HCT116 (cell line): Measurements from ENCODE around the gene CTNNA2.

ENCODE experiments used
- EZH2phosphoT487 ChIP-seq: fragments of 200-600 bp; IDR thresholded peaks from 2 replicates; pipeline ENCODE4 v1.6.1; 2018; ENCODE audit warnings: antibody characterized with exemption, borderline replicate concordance
- MAX ChIP-seq: IDR thresholded peaks from 2 replicates; pipeline ENCODE4 v1.6.1; 2012
- POLR2A ChIP-seq: IDR thresholded peaks from 2 replicates; pipeline ENCODE4 v1.7.0; 2011; ENCODE audit warnings: borderline replicate concordance; ENCODE audit not compliant: insufficient read depth, insufficient read length; ENCODE audit errors: extremely low read depth
- POLR2AphosphoS5 ChIP-seq: IDR thresholded peaks from 2 replicates; pipeline ENCODE4 v1.6.1; 2011; ENCODE audit warnings: mild to moderate bottlenecking, low read depth, low read length, moderate library complexity
- SIN3A ChIP-seq: IDR thresholded peaks from 2 replicates; pipeline ENCODE4 v1.6.1; 2012; ENCODE audit warnings: low read depth
- SRF ChIP-seq: IDR thresholded peaks from 2 replicates; pipeline ENCODE4 v1.6.1; 2012; ENCODE audit warnings: low read depth
- YY1 ChIP-seq: IDR thresholded peaks from 2 replicates; pipeline ENCODE4 v1.6.1; 2011; ENCODE audit warnings: low read length, low read depth, moderate library complexity, mild to moderate bottlenecking; ENCODE audit not compliant: insufficient replicate concordance; ENCODE audit errors: extremely low read depth
- ZNF274 ChIP-seq: fragments of 200-500 bp; sonication (Bioruptor generic); IDR thresholded peaks from 2 replicates; pipeline ENCODE4 v1.6.1; 2014; ENCODE audit warnings: mild to moderate bottlenecking, low read depth, low read length, inconsistent platforms
- TF ChIP-seq, protein P1 (sequence below), 3 experiments: fragments of 200-600 bp in 1 of 3; sonication (generic) in 1 of 3; IDR thresholded peaks in 2 of 3; conservative IDR thresholded peaks in 1 of 3; 2 replicates each; pipeline ENCODE4 v1.5.1; 2012 to 2017; ENCODE audit warnings: low read depth in 2 of 3, low read length in 2 of 3, antibody characterized with exemption in 1 of 3, borderline replicate concordance in 1 of 3, control low read depth in 1 of 3, mild to moderate bottlenecking in 1 of 3, mixed read lengths in 1 of 3, mixed run types in 1 of 3, moderate library complexity in 1 of 3; ENCODE audit not compliant: insufficient read depth in 1 of 3
- TF ChIP-seq, protein P2 (sequence below): IDR thresholded peaks from 2 replicates; pipeline ENCODE4 v1.6.1; 2011; ENCODE audit warnings: mild to moderate bottlenecking, low read length, moderate library complexity; ENCODE audit not compliant: insufficient replicate concordance; ENCODE audit errors: extremely low read depth

GRCh38 chr2:79947751-79948150 is 434.9 kb downstream of the CTNNA2 start:
- TF ChIP-seq, protein P1, sequence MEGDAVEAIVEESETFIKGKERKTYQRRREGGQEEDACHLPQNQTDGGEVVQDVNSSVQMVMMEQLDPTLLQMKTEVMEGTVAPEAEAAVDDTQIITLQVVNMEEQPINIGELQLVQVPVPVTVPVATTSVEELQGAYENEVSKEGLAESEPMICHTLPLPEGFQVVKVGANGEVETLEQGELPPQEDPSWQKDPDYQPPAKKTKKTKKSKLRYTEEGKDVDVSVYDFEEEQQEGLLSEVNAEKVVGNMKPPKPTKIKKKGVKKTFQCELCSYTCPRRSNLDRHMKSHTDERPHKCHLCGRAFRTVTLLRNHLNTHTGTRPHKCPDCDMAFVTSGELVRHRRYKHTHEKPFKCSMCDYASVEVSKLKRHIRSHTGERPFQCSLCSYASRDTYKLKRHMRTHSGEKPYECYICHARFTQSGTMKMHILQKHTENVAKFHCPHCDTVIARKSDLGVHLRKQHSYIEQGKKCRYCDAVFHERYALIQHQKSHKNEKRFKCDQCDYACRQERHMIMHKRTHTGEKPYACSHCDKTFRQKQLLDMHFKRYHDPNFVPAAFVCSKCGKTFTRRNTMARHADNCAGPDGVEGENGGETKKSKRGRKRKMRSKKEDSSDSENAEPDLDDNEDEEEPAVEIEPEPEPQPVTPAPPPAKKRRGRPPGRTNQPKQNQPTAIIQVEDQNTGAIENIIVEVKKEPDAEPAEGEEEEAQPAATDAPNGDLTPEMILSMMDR (IDR thresholded peaks at IDR 0.05 in 2 of 3, conservative IDR thresholded peaks at IDR 0.05 in 1 of 3; ENCODE audit: borderline replicate concordance in 1 of 3, insufficient read depth in 1 of 3, low read depth in 2 of 3, low read length in 2 of 3) = no peak
- TF ChIP-seq SIN3A (no peak), POLR2AphosphoS5 (no peak), ZNF274 (no peak), EZH2phosphoT487 (no peak), POLR2A (no peak), SRF (no peak), YY1 (no peak), MAX (no peak)
- TF ChIP-seq, protein P2, sequence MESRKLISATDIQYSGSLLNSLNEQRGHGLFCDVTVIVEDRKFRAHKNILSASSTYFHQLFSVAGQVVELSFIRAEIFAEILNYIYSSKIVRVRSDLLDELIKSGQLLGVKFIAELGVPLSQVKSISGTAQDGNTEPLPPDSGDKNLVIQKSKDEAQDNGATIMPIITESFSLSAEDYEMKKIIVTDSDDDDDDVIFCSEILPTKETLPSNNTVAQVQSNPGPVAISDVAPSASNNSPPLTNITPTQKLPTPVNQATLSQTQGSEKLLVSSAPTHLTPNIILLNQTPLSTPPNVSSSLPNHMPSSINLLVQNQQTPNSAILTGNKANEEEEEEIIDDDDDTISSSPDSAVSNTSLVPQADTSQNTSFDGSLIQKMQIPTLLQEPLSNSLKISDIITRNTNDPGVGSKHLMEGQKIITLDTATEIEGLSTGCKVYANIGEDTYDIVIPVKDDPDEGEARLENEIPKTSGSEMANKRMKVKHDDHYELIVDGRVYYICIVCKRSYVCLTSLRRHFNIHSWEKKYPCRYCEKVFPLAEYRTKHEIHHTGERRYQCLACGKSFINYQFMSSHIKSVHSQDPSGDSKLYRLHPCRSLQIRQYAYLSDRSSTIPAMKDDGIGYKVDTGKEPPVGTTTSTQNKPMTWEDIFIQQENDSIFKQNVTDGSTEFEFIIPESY = no peak
